ENCODE results near the gene LARP4.
A peak's percentile ranks its signal among the peaks of the same experiment; 100 is the strongest.

Gene LARP4

GRCh38 chr12:50398931-50399330 lies 1.8 kb upstream of the LARP4 start:
- Histone ChIP-seq H4K20me1 (ENCODE audit: insufficient read depth, low read length) (peaks cover 4% of the 10 kb centered on the region; the same call in 1 of the 2 replicates), H3K36me3 (replicated peaks; ENCODE audit: insufficient read depth, low read length) (no peaks in the 10 kb centered on the region), H3K4me3 (ENCODE audit: low read length) (no peak overlapping the region), H3K79me2 (ENCODE audit: low read length) (peaks cover 33% of the 10 kb centered on the region), H3F3A (ENCODE audit: insufficient read depth, low read length) (peaks cover 18% of the 10 kb centered on the region), H3K4me2 (ENCODE audit: low read depth, low read length) (no peak overlapping the region), H3K27ac (ENCODE audit: low read length) (no peak overlapping the region), H3K4me1 (ENCODE audit: low read length) (no peaks in the 10 kb centered on the region), H2AFZ (ENCODE audit: low read length) (no peak overlapping the region), H3K27me3 (replicated peaks; ENCODE audit: insufficient read depth, low read length) (no peaks in the 10 kb centered on the region), H3K9me2 (replicated peaks; ENCODE audit: insufficient read depth, low read length) (no peaks in the 10 kb centered on the region), H3K9ac (ENCODE audit: low read length) (no peak overlapping the region), H3K9me3 (replicated peaks; ENCODE audit: insufficient read depth, low read length) (no peaks in the 10 kb centered on the region)
- TF ChIP-seq CTCF (IDR thresholded peaks at IDR 0.05; ENCODE audit: low read length) (no peak), EZH2 (optimal IDR thresholded peaks at IDR 0.05; ENCODE audit: low read depth, low read length) (no peak), EZH2phosphoT487 (IDR thresholded peaks at IDR 0.05; ENCODE audit: low read length) (no peak)
- no peak for DNase-seq

DNA sequence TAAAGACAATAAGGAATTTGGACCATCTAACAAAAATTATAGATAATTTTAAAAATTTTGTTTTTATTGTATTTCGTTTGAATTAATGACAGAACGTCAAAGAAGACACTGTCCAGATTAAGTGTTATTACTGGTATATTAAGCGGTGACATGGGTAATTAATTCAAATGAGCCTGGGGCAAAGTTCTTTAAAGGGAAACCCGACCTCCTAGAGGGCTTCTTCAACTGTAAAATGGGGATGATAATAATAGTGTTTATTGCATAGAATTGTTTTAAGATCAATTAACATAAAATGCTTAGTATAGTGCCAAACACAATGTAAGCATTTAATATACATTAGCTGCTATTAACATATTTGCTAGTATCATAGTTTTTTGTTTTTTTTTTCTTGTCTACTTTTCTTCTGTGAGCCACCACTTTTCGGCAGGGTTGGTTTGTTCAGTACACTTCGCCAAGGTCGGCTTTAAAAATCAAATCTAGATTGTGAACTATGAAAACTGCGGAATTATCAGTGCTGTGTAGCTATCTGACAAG lies 514 bp upstream of the LARP4 start:
- H3K9me2 ChIP-seq (replicated peaks; ENCODE audit: insufficient read depth, low read length), result no peaks in the 10 kb centered on the region
- no peaks in the 10 kb centered on the region for H3K4me1 ChIP-seq (ENCODE audit: low read length)
- DNase-seq, result peak; percentile 32
- H3K79me2 ChIP-seq (ENCODE audit: low read length), result peaks cover 45% of the 10 kb centered on the region
- peak overlapping the region; percentile 78 for H3K27ac ChIP-seq (ENCODE audit: low read length)
- H3K4me3 ChIP-seq (ENCODE audit: low read length), result peak overlapping the region; percentile 96
- peaks cover 18% of the 10 kb centered on the region for H3F3A ChIP-seq (ENCODE audit: insufficient read depth, low read length)
- H3K4me2 ChIP-seq (ENCODE audit: low read depth, low read length), result peak overlapping the region; percentile 67
- peaks cover 4% of the 10 kb centered on the region; the same call in 1 of the 2 replicates for H4K20me1 ChIP-seq (ENCODE audit: insufficient read depth, low read length)
- H2AFZ ChIP-seq (ENCODE audit: low read length), result peak overlapping the region; percentile 84
- no peaks in the 10 kb centered on the region for H3K36me3 ChIP-seq (replicated peaks; ENCODE audit: insufficient read depth, low read length)
- peak overlapping the region; percentile 80 for H3K9ac ChIP-seq (ENCODE audit: low read length)
- H3K9me3 ChIP-seq (replicated peaks; ENCODE audit: insufficient read depth, low read length), result no peaks in the 10 kb centered on the region
- TF ChIP-seq EZH2phosphoT487 (IDR thresholded peaks at IDR 0.05; ENCODE audit: low read length) (no peak), EZH2 (optimal IDR thresholded peaks at IDR 0.05; ENCODE audit: low read depth, low read length) (no peak), CTCF (IDR thresholded peaks at IDR 0.05; ENCODE audit: low read length) (no peak)
- no peaks in the 10 kb centered on the region for H3K27me3 ChIP-seq (replicated peaks; ENCODE audit: insufficient read depth, low read length)

GRCh38 chr12:50401500-50402081 lies 906 bp downstream of the LARP4 start:
- Histone ChIP-seq H3K27me3 (replicated peaks; ENCODE audit: insufficient read depth, low read length) (no peaks in the 10 kb centered on the region), H3F3A (ENCODE audit: insufficient read depth, low read length) (peaks cover 18% of the 10 kb centered on the region), H3K79me2 (ENCODE audit: low read length) (peaks cover 60% of the 10 kb centered on the region), H3K4me3 (ENCODE audit: low read length) (peak overlapping the region; percentile 96), H3K27ac (ENCODE audit: low read length) (peak overlapping the region; percentile 78; the same call in 1 of the 2 replicates), H3K9me2 (replicated peaks; ENCODE audit: insufficient read depth, low read length) (no peaks in the 10 kb centered on the region), H3K36me3 (replicated peaks; ENCODE audit: insufficient read depth, low read length) (no peaks in the 10 kb centered on the region), H3K9me3 (replicated peaks; ENCODE audit: insufficient read depth, low read length) (no peaks in the 10 kb centered on the region), H2AFZ (ENCODE audit: low read length) (peak overlapping the region; percentile 94), H3K4me1 (ENCODE audit: low read length) (no peaks in the 10 kb centered on the region), H3K4me2 (ENCODE audit: low read depth, low read length) (peak overlapping the region; percentile 83), H4K20me1 (ENCODE audit: insufficient read depth, low read length) (peaks cover 4% of the 10 kb centered on the region; the same call in 1 of the 2 replicates), H3K9ac (ENCODE audit: low read length) (peak overlapping the region; percentile 80)
- no peak for TF ChIP-seq EZH2phosphoT487 (IDR thresholded peaks at IDR 0.05; ENCODE audit: low read length)
- no peak for TF ChIP-seq EZH2 (optimal IDR thresholded peaks at IDR 0.05; ENCODE audit: low read depth, low read length)
- no peak for TF ChIP-seq CTCF (IDR thresholded peaks at IDR 0.05; ENCODE audit: low read length)
- DNase-seq, result peak; percentile 21

Data from MM.1S (cell line).